ENCODE results near the gene SETD3.

DNA sequence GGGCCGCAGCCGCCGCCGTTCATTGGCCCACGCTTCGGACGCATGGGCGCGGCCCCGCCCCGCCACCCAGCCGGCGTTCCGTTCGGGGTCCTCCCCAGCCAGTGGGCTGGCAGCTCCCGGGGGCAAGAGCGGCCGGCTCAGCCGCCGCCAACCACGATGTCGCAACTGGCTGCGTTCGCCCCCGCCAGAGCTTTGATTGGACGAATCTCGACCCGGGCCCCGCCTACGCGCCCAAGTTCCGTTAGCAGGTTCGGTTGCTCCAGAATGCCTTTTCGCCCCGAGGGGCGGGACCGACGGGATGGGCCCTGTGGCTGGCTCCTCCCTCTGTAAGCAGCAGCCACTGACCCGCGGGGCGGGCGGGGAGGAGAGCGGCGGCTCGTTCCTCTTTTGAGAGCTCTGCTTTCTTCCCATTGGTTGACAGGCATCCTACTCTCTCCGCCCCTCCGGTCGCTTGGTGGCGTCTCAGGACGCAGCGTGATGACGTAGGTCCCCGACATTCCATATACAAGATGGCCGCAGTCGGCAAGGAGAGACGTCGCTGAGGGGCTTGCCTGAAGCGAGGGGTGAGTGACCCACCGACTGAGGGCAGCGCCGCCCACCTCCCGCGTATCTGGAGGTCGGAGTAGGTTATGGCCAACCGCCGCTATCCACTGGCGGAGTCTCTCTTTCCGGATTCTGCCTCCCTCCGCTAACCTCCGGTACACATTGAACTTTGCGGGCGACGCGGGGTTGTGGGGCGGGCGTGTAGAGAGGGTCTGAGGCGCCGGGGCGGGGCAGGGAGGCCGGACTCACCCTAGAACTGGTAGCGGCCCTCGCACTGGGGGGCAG, 472 bp upstream of the SETD3 start, which contains the start of gene CCNK:
- TF ChIP-seq, protein P1, sequence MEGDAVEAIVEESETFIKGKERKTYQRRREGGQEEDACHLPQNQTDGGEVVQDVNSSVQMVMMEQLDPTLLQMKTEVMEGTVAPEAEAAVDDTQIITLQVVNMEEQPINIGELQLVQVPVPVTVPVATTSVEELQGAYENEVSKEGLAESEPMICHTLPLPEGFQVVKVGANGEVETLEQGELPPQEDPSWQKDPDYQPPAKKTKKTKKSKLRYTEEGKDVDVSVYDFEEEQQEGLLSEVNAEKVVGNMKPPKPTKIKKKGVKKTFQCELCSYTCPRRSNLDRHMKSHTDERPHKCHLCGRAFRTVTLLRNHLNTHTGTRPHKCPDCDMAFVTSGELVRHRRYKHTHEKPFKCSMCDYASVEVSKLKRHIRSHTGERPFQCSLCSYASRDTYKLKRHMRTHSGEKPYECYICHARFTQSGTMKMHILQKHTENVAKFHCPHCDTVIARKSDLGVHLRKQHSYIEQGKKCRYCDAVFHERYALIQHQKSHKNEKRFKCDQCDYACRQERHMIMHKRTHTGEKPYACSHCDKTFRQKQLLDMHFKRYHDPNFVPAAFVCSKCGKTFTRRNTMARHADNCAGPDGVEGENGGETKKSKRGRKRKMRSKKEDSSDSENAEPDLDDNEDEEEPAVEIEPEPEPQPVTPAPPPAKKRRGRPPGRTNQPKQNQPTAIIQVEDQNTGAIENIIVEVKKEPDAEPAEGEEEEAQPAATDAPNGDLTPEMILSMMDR (IDR thresholded peaks at IDR 0.05): no peak
- TF ChIP-seq POLR2AphosphoS5 (IDR thresholded peaks at IDR 0.05): peak; percentile 99
- TF ChIP-seq POLR2A (IDR thresholded peaks at IDR 0.05): peak in 2 of 4 donors; percentile 94 to 95

Data from stomach (tissue), 4 donors.